KMS-11 (cell line): ENCODE results near the gene LRRC43.
"Not testable (repeated sequence)": the region's sequence is repeated elsewhere in the genome, so short reads cannot be mapped to it uniquely, and the experiment has no call there.

ENCODE experiments used
- H2AFZ ChIP-seq: fragments of 200-600 bp; sonication (generic); 2 replicates; pipeline ENCODE4 v1.6.1; 2016; ENCODE audit warnings: antibody characterized with exemption, mixed run types, low read depth
- H3K27ac ChIP-seq: fragments of 200-600 bp; sonication (generic); 2 replicates; pipeline ENCODE4 v1.6.1; 2016; ENCODE audit warnings: mild to moderate bottlenecking, mixed run types
- H3K27me3 ChIP-seq: fragments of 200-600 bp; sonication (generic); 2 replicates; pipeline ENCODE4 v1.6.1; 2017; ENCODE audit warnings: mild to moderate bottlenecking, low read depth, mixed run types, moderate library complexity; ENCODE audit not compliant: insufficient read depth
- H3K36me3 ChIP-seq: fragments of 200-600 bp; sonication (generic); 2 replicates; pipeline ENCODE4 v1.6.1; 2017; ENCODE audit warnings: mild to moderate bottlenecking, mixed run types; ENCODE audit not compliant: insufficient read depth
- H3K4me1 ChIP-seq: fragments of 200-600 bp; sonication (generic); 2 replicates; pipeline ENCODE4 v1.6.1; 2016; ENCODE audit warnings: mild to moderate bottlenecking, low read depth, mixed run types; ENCODE audit not compliant: poor library complexity, severe bottlenecking
- H3K4me2 ChIP-seq: fragments of 200-600 bp; sonication (generic); 2 replicates; pipeline ENCODE4 v1.7.0; 2016; ENCODE audit warnings: mild to moderate bottlenecking, mixed run types
- H3K4me3 ChIP-seq: fragments of 200-600 bp; sonication (generic); IDR thresholded peaks from 2 replicates; pipeline ENCODE4 v1.6.1; 2017; ENCODE audit warnings: low read depth, low read length, mixed read lengths; ENCODE audit not compliant: insufficient read depth
- H3K79me2 ChIP-seq: fragments of 200-600 bp; sonication (generic); 2 replicates; pipeline ENCODE4 v1.6.1; 2016; ENCODE audit warnings: low read depth, mixed run types; ENCODE audit not compliant: insufficient read depth
- H3K9ac ChIP-seq: fragments of 200-600 bp; sonication (generic); 2 replicates; pipeline ENCODE4 v1.6.1; 2016; ENCODE audit warnings: mild to moderate bottlenecking, mixed run types
- H4K20me1 ChIP-seq: fragments of 200-600 bp; sonication (generic); 2 replicates; pipeline ENCODE4 v1.6.1; 2016; ENCODE audit warnings: mild to moderate bottlenecking, mixed run types; ENCODE audit not compliant: insufficient read depth
- CTCF ChIP-seq: fragments of 200-600 bp; sonication (generic); conservative IDR thresholded peaks from 2 replicates; pipeline ENCODE4 v1.6.1; 2017; ENCODE audit warnings: low read depth, mild to moderate bottlenecking, antibody characterized with exemption, low read length, moderate library complexity, mixed read lengths

LRRC43 gene

GRCh38 chr12:122174155-122174845 is 8.6 kb upstream of the LRRC43 start, which contains the start of gene IL31:
Gene IL31, minus strand, starts transcription at chr12:122174221. Its CDS starts 49 bp downstream, at chr12:122174172.
- no peak for TF ChIP-seq CTCF
- Histone ChIP-seq H3K4me2 (no peak within 1 kb of the TSS), H3K4me3 (no peak within 1 kb of the TSS), H3K27ac (no peak within 1 kb of the TSS), H3K27me3 (no peaks in the 10 kb centered on the region), H2AFZ (no peak within 1 kb of the TSS), H3K4me1 (no peaks in the 10 kb centered on the region), H3K79me2 (no peaks in the 10 kb centered on the region), H4K20me1 (no peaks in the 10 kb centered on the region), H3K36me3 (no peaks in the 10 kb centered on the region), H3K9ac (no peak within 1 kb of the TSS)

DNA sequence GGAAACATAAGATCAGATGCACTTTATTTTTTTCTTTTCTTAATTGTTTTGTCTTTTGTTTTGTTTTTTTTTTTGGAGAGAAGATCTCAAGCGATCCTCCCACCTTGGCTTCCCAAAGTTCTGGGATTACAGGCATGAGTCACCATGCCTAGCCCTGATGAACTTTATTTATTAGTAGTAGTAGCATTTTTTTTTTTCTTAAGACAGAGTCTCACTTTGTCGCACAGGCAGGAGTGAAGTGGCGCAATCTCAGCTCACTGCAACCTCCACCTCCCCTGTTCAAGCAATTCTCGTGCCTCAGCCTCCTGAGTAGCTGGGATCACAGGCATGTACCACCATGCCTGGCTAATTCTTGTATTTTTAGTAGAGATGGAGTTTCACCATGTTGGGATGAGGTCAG is 6.5 kb upstream of the LRRC43 start:
- H3K27ac ChIP-seq, H3K4me3 ChIP-seq, H3K36me3 ChIP-seq, H3K4me1 ChIP-seq, H2AFZ ChIP-seq, H3K9ac ChIP-seq, H3K27me3 ChIP-seq, H4K20me1 ChIP-seq, H3K79me2 ChIP-seq, H3K4me2 ChIP-seq: not testable (repeated sequence)

- H3K36me3 ChIP-seq: no peaks in the 10 kb centered on the region
- H3K4me1 ChIP-seq: no peaks in the 10 kb centered on the region
- no peak overlapping the region for H3K4me2 ChIP-seq
- H3K79me2 ChIP-seq: no peaks in the 10 kb centered on the region
- H3K9ac ChIP-seq: no peak overlapping the region
- H3K27me3 ChIP-seq: no peaks in the 10 kb centered on the region
- TF ChIP-seq CTCF: no peak
- no peak overlapping the region for H3K4me3 ChIP-seq
- H4K20me1 ChIP-seq: no peaks in the 10 kb centered on the region
- no peak overlapping the region for H2AFZ ChIP-seq
- no peak overlapping the region for H3K27ac ChIP-seq
Measured at GRCh38 chr12:122183588-122183940, 641 bp downstream of the LRRC43 start.

GRCh38 chr12:122184517-122184916 is 1.6 kb downstream of the LRRC43 start:
- no peak overlapping the region for H3K4me2 ChIP-seq
- no peaks in the 10 kb centered on the region for H3K79me2 ChIP-seq
- H3K9ac ChIP-seq: no peak overlapping the region
- no peaks in the 10 kb centered on the region for H3K36me3 ChIP-seq
- no peak overlapping the region for H3K27ac ChIP-seq
- no peaks in the 10 kb centered on the region for H3K4me1 ChIP-seq
- H3K27me3 ChIP-seq: no peaks in the 10 kb centered on the region
- TF ChIP-seq CTCF: no peak
- H4K20me1 ChIP-seq: no peaks in the 10 kb centered on the region
- no peak overlapping the region for H2AFZ ChIP-seq
- no peak overlapping the region for H3K4me3 ChIP-seq

DNA sequence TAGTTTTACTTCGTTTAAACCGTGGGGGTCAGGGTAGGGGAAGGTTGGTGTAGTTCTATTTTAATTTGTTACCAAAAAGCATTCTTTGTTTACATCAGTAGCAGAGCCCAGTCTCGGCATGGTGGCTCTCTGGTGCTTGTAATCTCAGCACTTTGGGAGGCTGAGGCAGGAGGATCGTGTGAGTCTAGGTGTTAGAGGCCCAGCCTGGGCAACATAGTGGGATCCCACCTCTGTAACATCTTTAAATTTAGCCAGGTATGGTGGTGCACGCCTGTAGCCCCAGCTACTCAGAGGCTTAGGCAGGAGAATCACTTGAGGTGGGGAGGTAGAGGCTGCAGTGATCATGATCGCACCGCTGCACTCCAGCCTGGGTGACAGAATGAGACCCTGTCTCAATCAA is 2.2 kb downstream of the LRRC43 start:
- H3K27ac ChIP-seq: no peak overlapping the region
- no peaks in the 10 kb centered on the region for H3K36me3 ChIP-seq
- H4K20me1 ChIP-seq: no peaks in the 10 kb centered on the region
- no peaks in the 10 kb centered on the region for H3K79me2 ChIP-seq
- no peaks in the 10 kb centered on the region for H3K4me1 ChIP-seq
- TF ChIP-seq CTCF: no peak
- no peak overlapping the region for H2AFZ ChIP-seq
- no peak overlapping the region for H3K4me3 ChIP-seq
- H3K9ac ChIP-seq: no peak overlapping the region
- H3K27me3 ChIP-seq: no peaks in the 10 kb centered on the region
- no peak overlapping the region for H3K4me2 ChIP-seq
